Glutamatergic neuron (in vitro differentiated cells): ENCODE data around the gene ANP32A. TPM values are rescaled to one million over a fixed set of nuclear protein-coding genes. Genes with fewer than 3 reads are reported as not detected.
A peak's percentile ranks its signal among the peaks of the same experiment; 100 is the strongest.

Experiments used
- DNase-seq: peaks from one replicate; pipeline ENCODE4 v3.0.0; 2022
- H3K27ac Mint-ChIP-seq: one replicate; pipeline ENCODE4 v1.8.0; 2020; ENCODE audit warnings: mild to moderate bottlenecking, mixed read lengths, inconsistent platforms; ENCODE audit not compliant: unreplicated experiment
- H3K27me3 Mint-ChIP-seq: one replicate; pipeline ENCODE4 v1.8.0; 2020; ENCODE audit warnings: mild to moderate bottlenecking, moderate library complexity, mixed read lengths, inconsistent platforms; ENCODE audit not compliant: unreplicated experiment
- H3K36me3 Mint-ChIP-seq: one replicate; pipeline ENCODE4 v1.8.0; 2020; ENCODE audit warnings: mild to moderate bottlenecking, mixed read lengths, inconsistent platforms; ENCODE audit not compliant: unreplicated experiment
- H3K4me1 Mint-ChIP-seq: one replicate; pipeline ENCODE4 v1.8.0; 2020; ENCODE audit warnings: mild to moderate bottlenecking, low read depth, mixed read lengths, inconsistent platforms; ENCODE audit not compliant: unreplicated experiment
- H3K4me3 Mint-ChIP-seq: one replicate; pipeline ENCODE4 v1.8.0; 2020; ENCODE audit warnings: mild to moderate bottlenecking, mixed read lengths, inconsistent platforms; ENCODE audit not compliant: unreplicated experiment
- H3K9me3 Mint-ChIP-seq: one replicate; pipeline ENCODE4 v1.8.0; 2020; ENCODE audit warnings: mild to moderate bottlenecking, moderate library complexity, mixed read lengths, inconsistent platforms; ENCODE audit not compliant: unreplicated experiment
- CTCF ChIP-seq: fragments of 200-600 bp; sonication (generic); IDR thresholded peaks from one replicate; pipeline ENCODE4 v1.5.0; 2021; ENCODE audit not compliant: partially characterized antibody, unreplicated experiment
- microRNA-seq: library from miRNA; unstranded; fragments of <30 nt; microRNA quantifications from one replicate; pipeline ENCODE4, GENCODE V29; 2020; ENCODE audit not compliant: unreplicated experiment
- total RNA-seq: library from RNA; stranded (reverse); fragmentation: NEBNext Ultra II Directional; extraction: Animal tissue kit (Norgen Biotek cat#: 25700); gene quantifications from one replicate; pipeline ENCODE4 v1.2.1, GENCODE V29; 2021; ENCODE audit not compliant: unreplicated experiment

Gene ANP32A
- total RNA-seq, 1 donor from 2014 or later, result 134 TPM

GRCh38 chr15:68732451-68732850, 88.2 kb downstream of the ANP32A start:
- Mint-ChIP-seq H3K9me3 (no peaks in the 10 kb centered on the region), H3K27me3 (no peaks in the 10 kb centered on the region), H3K4me3 (peak overlapping the region; percentile 21), H3K36me3 (no peaks in the 10 kb centered on the region), H3K4me1 (peaks cover 9% of the 10 kb centered on the region), H3K27ac (no peak overlapping the region)
- no peak for DNase-seq
- no peak for TF ChIP-seq CTCF

GRCh38 chr15:68730976-68731897, 89.5 kb downstream of the ANP32A start:
- peaks cover 9% of the 10 kb centered on the region for H3K4me1 Mint-ChIP-seq
- TF ChIP-seq CTCF, result no peak
- no peaks in the 10 kb centered on the region for H3K36me3 Mint-ChIP-seq
- H3K27ac Mint-ChIP-seq, result no peak overlapping the region
- H3K27me3 Mint-ChIP-seq, result no peaks in the 10 kb centered on the region
- H3K4me3 Mint-ChIP-seq, result no peak overlapping the region
- DNase-seq, result no peak
- H3K9me3 Mint-ChIP-seq, result no peaks in the 10 kb centered on the region

- Mint-ChIP-seq H3K4me1 (peaks cover 9% of the 10 kb centered on the region), H3K27me3 (no peaks in the 10 kb centered on the region), H3K4me3 (no peak overlapping the region), H3K36me3 (no peaks in the 10 kb centered on the region), H3K27ac (no peak overlapping the region), H3K9me3 (no peaks in the 10 kb centered on the region)
- no peak for TF ChIP-seq CTCF
- DNase-seq, result no peak
Measured at GRCh38 chr15:68730471-68730919, 90.2 kb downstream of the ANP32A start.

- Mint-ChIP-seq H3K9me3 (no peaks in the 10 kb centered on the region), H3K27ac (no peak overlapping the region)
Measured at GRCh38 chr15:68729789-68730411, 90.8 kb downstream of the ANP32A start.

More at GRCh38 chr15:68729789-68730411, 90.8 kb downstream of the ANP32A start:
- no peaks in the 10 kb centered on the region for H3K36me3 Mint-ChIP-seq
- no peak overlapping the region for H3K4me3 Mint-ChIP-seq
- H3K4me1 Mint-ChIP-seq, result peaks cover 9% of the 10 kb centered on the region
- DNase-seq, result no peak
- TF ChIP-seq CTCF, result no peak
- no peaks in the 10 kb centered on the region for H3K27me3 Mint-ChIP-seq

Small RNA genes within 50 kb of the gene (microRNA-seq; reads per million reads assigned to microRNA genes)
- gene MIR4312, result not detected

Other genes with a start within 250 kb of the ANP32A start
- gene CORO2B, start 241.9 kb downstream of the ANP32A start, total RNA-seq, result 16.3 TPM
- gene SPESP1, start 109.6 kb upstream of the ANP32A start, total RNA-seq, result not detected
- gene NOX5, start 193.8 kb upstream of the ANP32A start, total RNA-seq, result not detected